IMR-90 (cell line): ENCODE measurements around the gene PTPN23. TPM values are rescaled to one million over a fixed set of nuclear protein-coding genes. Genes with fewer than 3 reads are reported as not detected.
"Not testable (repeated sequence)": the region's sequence is repeated elsewhere in the genome, so short reads cannot be mapped to it uniquely, and the experiment has no call there.

Experiments used
- ATAC-seq: fragments of 200-7000 bp; cut with Tn5 transposase; 2 replicates; pipeline ENCODE4 v1.9.1; 2020; ENCODE audit warnings: low read depth, mild to moderate bottlenecking, moderate library complexity
- BruUV-seq: library from RNA; stranded (reverse); fragments of 400-500 nt; replicated peaks from 2 replicates; lab custom pipeline; 2021; lab: Mats Ljungman, UMichigan
- CTCF ChIA-PET: fragments of 300-600 bp; formaldehyde crosslinking; extraction: SDS; loops from one replicate; lab custom pipeline; 2021; ENCODE audit warnings: antibody characterized with exemption; lab: Yijun Ruan, JAX
- POLR2A ChIA-PET: fragments of 300-600 bp; sonication (Branson Sonifier 250); formaldehyde crosslinking; loops from one replicate; lab custom pipeline; 2022; ENCODE audit warnings: antibody characterized with exemption; ENCODE audit not compliant: unreplicated experiment; lab: Charles Lee
- DNase-seq: peaks from one replicate; pipeline ENCODE4 v3.0.0; 2013
- H2AFZ ChIP-seq: replicated peaks from 2 replicates; pipeline ENCODE3; 2013; ENCODE audit warnings: low read length, mild to moderate bottlenecking; ENCODE audit not compliant: poor library complexity
- H2AK5ac ChIP-seq: 2 replicates; pipeline ENCODE4 v1.6.1; 2013; ENCODE audit warnings: low read depth, low read length, inconsistent platforms
- H2AK9ac ChIP-seq: replicated peaks from 2 replicates; pipeline ENCODE3; 2013; ENCODE audit warnings: mild to moderate bottlenecking, low read depth, low read length, moderate library complexity; ENCODE audit not compliant: poor library complexity
- H2BK120ac ChIP-seq: 2 replicates; pipeline ENCODE4 v1.6.1; 2013; ENCODE audit warnings: low read depth, low read length, inconsistent platforms
- H2BK15ac ChIP-seq: 3 replicates; pipeline ENCODE4 v1.6.1; 2013; ENCODE audit warnings: low read depth, low read length, inconsistent platforms
- H2BK20ac ChIP-seq: 2 replicates; pipeline ENCODE4 v1.6.1; 2013; ENCODE audit warnings: low read depth, mild to moderate bottlenecking, inconsistent platforms, low read length, moderate library complexity
- H2BK5ac ChIP-seq: 2 replicates; pipeline ENCODE4 v1.6.1; 2013; ENCODE audit warnings: mild to moderate bottlenecking, low read depth, low read length, inconsistent platforms; ENCODE audit not compliant: poor library complexity, severe bottlenecking
- H3K14ac ChIP-seq: replicated peaks from 2 replicates; pipeline ENCODE4 v1.6.1; 2013; ENCODE audit warnings: low read depth, low read length, inconsistent platforms
- H3K18ac ChIP-seq: 2 replicates; pipeline ENCODE4 v1.6.1; 2013; ENCODE audit warnings: low read depth, low read length, control low read depth
- H3K23ac ChIP-seq: 2 replicates; pipeline ENCODE4 v1.6.1; 2013; ENCODE audit warnings: low read depth, low read length, inconsistent platforms
- H3K27ac ChIP-seq: 2 replicates; pipeline ENCODE4 v1.5.1; 2013; ENCODE audit warnings: mild to moderate bottlenecking, control low read depth, low read length; ENCODE audit not compliant: insufficient read depth
- H3K27me3 ChIP-seq: 2 replicates; pipeline ENCODE4 v1.6.1; 2013; ENCODE audit warnings: low read length; ENCODE audit not compliant: control insufficient read depth, insufficient read depth
- H3K36me3 ChIP-seq: 2 replicates; pipeline ENCODE4 v1.6.1; 2013; ENCODE audit warnings: low read length, mixed read lengths; ENCODE audit not compliant: control insufficient read depth, insufficient read depth
- H3K4ac ChIP-seq: 2 replicates; pipeline ENCODE4 v1.6.1; 2013; ENCODE audit warnings: low read depth, low read length, inconsistent platforms
- H3K4me1 ChIP-seq: 2 replicates; pipeline ENCODE4 v1.6.1; 2013; ENCODE audit warnings: low read length, mixed read lengths; ENCODE audit not compliant: control insufficient read depth, insufficient read depth
- H3K4me2 ChIP-seq: 2 replicates; pipeline ENCODE4 v1.6.1; 2013; ENCODE audit warnings: low read depth, mild to moderate bottlenecking, control low read depth, low read length, moderate library complexity
- H3K4me3 ChIP-seq: 2 replicates; pipeline ENCODE4 v1.5.1; 2013; ENCODE audit warnings: low read depth, mild to moderate bottlenecking, control low read depth, low read length, moderate library complexity; ENCODE audit not compliant: insufficient read depth
- H3K56ac ChIP-seq: 2 replicates; pipeline ENCODE4 v1.6.1; 2013; ENCODE audit warnings: low read length, inconsistent platforms; ENCODE audit not compliant: insufficient read depth; ENCODE audit errors: extremely low read depth
- H3K79me1 ChIP-seq, 2 experiments: 2 replicates each; pipeline ENCODE4 v1.6.1; 2013; ENCODE audit warnings: low read length in 2 of 2, inconsistent platforms in 1 of 2, low read depth in 1 of 2
- H3K9ac ChIP-seq: 2 replicates; pipeline ENCODE4 v1.6.1; 2013; ENCODE audit warnings: low read depth, low read length, control low read depth
- H3K9me1 ChIP-seq: 2 replicates; pipeline ENCODE4 v1.6.1; 2013; ENCODE audit warnings: low read length, inconsistent platforms; ENCODE audit not compliant: insufficient read depth
- H3K9me3 ChIP-seq: 2 replicates; pipeline ENCODE4 v1.6.1; 2013; ENCODE audit warnings: low read length; ENCODE audit not compliant: control insufficient read depth, insufficient read depth
- H4K20me1 ChIP-seq: 2 replicates; pipeline ENCODE4 v1.6.1; 2013; ENCODE audit warnings: low read length, inconsistent platforms; ENCODE audit not compliant: insufficient read depth
- H4K5ac ChIP-seq: 2 replicates; pipeline ENCODE4 v1.6.1; 2013; ENCODE audit warnings: mild to moderate bottlenecking, low read depth, low read length, control low read depth
- H4K8ac ChIP-seq, 2 experiments: 2 replicates each; pipeline ENCODE4 v1.6.1; 2013; ENCODE audit warnings: low read depth in 2 of 2, low read length in 2 of 2, control low read depth in 1 of 2, inconsistent platforms in 1 of 2
- H4K91ac ChIP-seq: 2 replicates; pipeline ENCODE4 v1.6.1; 2013; ENCODE audit warnings: low read depth, low read length, inconsistent platforms; ENCODE audit not compliant: insufficient read depth
- MXI1 ChIP-seq: IDR thresholded peaks from 2 replicates; pipeline ENCODE4 v1.6.1; 2012; ENCODE audit warnings: low read depth, mild to moderate bottlenecking, low read length, moderate library complexity, borderline replicate concordance
- WGBS, 2 experiments: methylation state at CpG; one replicate each; pipeline versions ENCODE4 v1.1.5 to v1.1.7; 2013; ENCODE audit warnings: missing lambda C conversion rate in 2 of 2; ENCODE audit not compliant: insufficient read length in 1 of 2; ENCODE audit errors: extremely low coverage in 2 of 2; 5-methylcytosine and 5-hydroxymethylcytosine counted together
- dilution Hi-C: fragments of 300-500 bp; cut with HindIII; formaldehyde crosslinking; loops from one replicate; pipeline ENCODE4 v1.14.3; 2018; ENCODE audit warnings: low sequenced_read_pairs; ENCODE audit not compliant: unreplicated experiment
- in situ Hi-C: fragments of 300-500 bp; cut with MboI; formaldehyde crosslinking; loops from 3 replicates; pipeline ENCODE4 v1.14.3; 2019; ENCODE audit warnings: low sequenced_read_pairs, inconsistent platforms, mixed read lengths
- intact Hi-C: fragments of 100-400 bp; cut with micrococcal nuclease; formaldehyde crosslinking; loops from 2 replicates; pipeline ENCODE4 v1.10.0; 2022
- polyA plus RNA-seq, 3 experiments: library from polyadenylated mRNA; depleted of rRNA; stranded (reverse); fragments of >200 nt; gene quantifications; 2 replicates each; pipeline ENCODE4 v1.2.3, GENCODE V29; 2012; ENCODE audit warnings: low replicate concordance in 1 of 3
- total RNA-seq: library from RNA; depleted of rRNA; stranded (reverse); fragments of >200 nt; gene quantifications from 2 replicates; pipeline ENCODE4 v1.2.3, GENCODE V29; 2012

The PTPN23 gene
- total and polyA plus RNA-seq, 2 of the 4 experiments (the other 2 are of a cell fraction): 4.5 to 15.1 TPM

DNA sequence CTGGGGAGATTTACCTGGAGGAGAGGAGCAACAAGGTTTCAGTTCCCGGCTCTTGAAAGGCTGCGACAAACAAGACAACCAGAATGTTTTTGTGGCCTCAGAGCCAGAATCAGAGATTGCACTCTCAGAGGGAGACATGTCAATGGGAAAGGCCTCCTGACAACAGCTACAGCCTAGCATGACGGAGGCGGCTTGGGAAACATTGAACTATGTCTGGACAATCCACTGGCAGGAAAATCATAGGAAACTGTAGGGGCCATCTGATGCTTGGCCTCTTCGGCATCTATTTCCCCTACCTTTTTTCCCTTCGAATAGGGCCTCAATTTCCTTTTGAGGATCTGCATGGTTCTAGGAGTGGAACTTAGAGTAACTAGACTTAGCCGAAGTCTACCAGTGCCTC is 13.2 kb upstream of the PTPN23 start:
- no peak overlapping the region for H3K23ac ChIP-seq
- H4K91ac ChIP-seq: no peak overlapping the region
- no peak overlapping the region for H3K18ac ChIP-seq
- no peak overlapping the region for H3K27ac ChIP-seq
- no peaks in the 10 kb centered on the region for H3K4me1 ChIP-seq
- no peaks in the 10 kb centered on the region for H3K36me3 ChIP-seq
- no peaks in the 10 kb centered on the region for H3K9me1 ChIP-seq
- no peak overlapping the region for H3K9ac ChIP-seq
- dilution Hi-C loops: no loop called here
- no peak overlapping the region for H2BK120ac ChIP-seq
- no peak overlapping the region for H3K4me3 ChIP-seq
- ATAC-seq (no peak), DNase-seq (no peak)
- whole genome bisulfite sequencing, 2 experiments: 94% methylated on average over 4 of the region's 7 CpGs; no CpG with 5 or more reads in 1 of the 2 experiments
- intact Hi-C loops: no loop called here
- no peaks in the 10 kb centered on the region for H3K79me1 ChIP-seq
- no peak overlapping the region for H3K14ac ChIP-seq
- H2BK5ac ChIP-seq: no peak overlapping the region
- H4K8ac ChIP-seq: no peak overlapping the region
- H2BK15ac ChIP-seq: no peak overlapping the region
- H3K4me2 ChIP-seq: no peak overlapping the region
- 0 out of 2 replicates have a peak overlapping the region, but pooled peaks have one; percentile 5 for H3K56ac ChIP-seq
- H2BK20ac ChIP-seq: no peak overlapping the region
- BruUV-seq: no TSS peak
- H3K4ac ChIP-seq: no peak overlapping the region
- ChIA-PET CTCF (interaction anchor here (0.7 kb wide), 1 partner anchor 433 kb away, joined by 4 read pairs; no protein-coding TSS in a partner anchor), POLR2A (no interaction called here)
- TF ChIP-seq MXI1: no peak
- no peaks in the 10 kb centered on the region for H4K20me1 ChIP-seq
- H4K5ac ChIP-seq: no peak overlapping the region
- H2AFZ ChIP-seq: no peak overlapping the region
- H3K27me3 ChIP-seq: no peaks in the 10 kb centered on the region; the same call in none of the 2 replicates
- no peak overlapping the region for H2AK5ac ChIP-seq
- H3K9me3 ChIP-seq: no peaks in the 10 kb centered on the region
- in situ Hi-C loops: loop anchor here (25.0 kb wide), 1 partner anchor 655 kb away; the partner anchor contains the start of genes PRSS50 and TMIE
- no peak overlapping the region for H2AK9ac ChIP-seq

DNA sequence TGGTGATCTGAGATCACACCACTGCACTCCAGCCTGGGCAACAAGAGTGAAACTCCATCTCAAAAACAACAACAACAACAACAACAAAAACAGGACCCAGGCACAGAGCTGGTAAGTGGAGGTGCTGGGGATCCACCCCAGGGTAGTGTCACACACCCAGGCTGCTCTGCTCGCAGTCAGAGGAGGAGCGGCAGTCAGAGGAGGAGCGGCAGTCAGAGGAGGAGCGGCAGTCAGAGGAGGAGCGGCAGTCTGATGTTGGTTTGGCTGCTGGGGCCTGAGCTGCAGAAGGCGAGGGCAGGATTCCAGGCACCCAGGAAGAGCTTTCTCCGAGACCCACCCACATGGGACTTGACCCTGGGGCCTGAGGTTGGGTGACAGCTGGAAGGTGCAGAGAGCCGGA is 10.8 kb upstream of the PTPN23 start:
- H3K9ac ChIP-seq, H4K8ac ChIP-seq, H2AK5ac ChIP-seq, H2BK20ac ChIP-seq, H3K56ac ChIP-seq, H3K27ac ChIP-seq, ATAC-seq, POLR2A ChIA-PET, H3K9me3 ChIP-seq, H3K18ac ChIP-seq, H2BK15ac ChIP-seq, H3K79me1 ChIP-seq, H3K27me3 ChIP-seq, H4K91ac ChIP-seq, H4K20me1 ChIP-seq, H2BK5ac ChIP-seq, H3K4me1 ChIP-seq, H3K4me2 ChIP-seq, H3K23ac ChIP-seq, dilution Hi-C loops, H3K4me3 ChIP-seq, H3K14ac ChIP-seq, DNase-seq, H2AK9ac ChIP-seq, H2BK120ac ChIP-seq, H3K4ac ChIP-seq, H4K5ac ChIP-seq, BruUV-seq, H3K9me1 ChIP-seq, H3K36me3 ChIP-seq, CTCF ChIA-PET: not testable (repeated sequence)
- peak overlapping the region; percentile 43 for H2AFZ ChIP-seq
- 60% methylated on average over 2 of the region's 8 CpGs; no CpG with 5 or more reads in 1 of the 2 experiments for WGBS, 2 experiments
- in situ Hi-C loops (loop anchor here (25.0 kb wide), 1 partner anchor 658 kb away; the partner anchor contains the start of genes PRSS50 and TMIE), intact Hi-C loops (loop anchor here (2.0 to 5.0 kb wide), 2 partner anchors 503 to 665 kb away; no protein-coding TSS in a partner anchor)
